Activated CD8-positive, alpha-beta memory T cell treated with anti-CD3 and anti-CD28 coated beads for 4 hours (primary cell): Measurements from ENCODE around the gene TMEM229B.

Source experiments
- DNase-seq, 2 donors: peaks; one replicate each; pipeline ENCODE4 v3.0.0-alpha.2; 2020; ENCODE audit warnings: low read depth in 2 of 2

TMEM229B gene

DNA sequence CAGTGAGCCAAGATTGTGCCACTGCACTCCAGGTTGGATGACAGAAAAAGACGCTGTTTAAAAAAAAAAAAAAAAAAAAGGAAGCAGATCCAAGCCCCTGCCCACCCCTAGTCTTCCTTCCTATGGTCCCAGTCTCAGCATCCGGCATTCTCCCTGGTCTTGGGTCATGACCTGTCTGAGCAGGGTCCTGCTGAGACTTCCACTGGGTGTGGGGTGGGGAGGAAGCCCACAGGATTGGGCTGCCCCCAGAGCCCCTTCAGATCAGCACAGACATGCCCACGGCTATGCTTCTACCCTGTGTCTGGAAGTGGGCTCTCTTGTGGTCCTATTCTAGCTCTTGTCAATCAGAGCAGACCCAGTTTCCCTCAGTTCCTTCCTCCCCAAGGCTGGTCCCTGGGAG, 64.0 kb downstream of the TMEM229B start:
- DNase-seq: no peak

DNA sequence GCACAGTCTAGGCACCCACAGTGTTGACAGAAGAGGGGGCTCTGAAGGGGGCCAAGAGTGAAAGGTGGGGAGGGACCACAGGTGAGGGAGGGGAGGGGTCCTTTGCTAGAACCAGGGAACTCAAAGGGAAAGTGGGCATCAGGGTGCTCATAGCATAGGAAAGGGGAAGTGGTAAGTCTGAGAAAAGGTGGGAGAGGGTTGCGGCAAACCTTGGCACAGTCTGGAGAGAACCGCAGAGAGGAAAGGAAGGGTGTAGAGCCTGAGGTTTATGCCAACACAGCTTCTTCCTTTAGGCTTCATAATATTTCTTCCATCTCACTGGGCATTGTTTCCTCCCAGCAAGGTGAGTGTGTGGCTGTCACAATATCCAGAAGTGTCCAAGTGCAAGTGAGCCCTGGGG, 65.1 kb downstream of the TMEM229B start:
- DNase-seq: no peak

DNA sequence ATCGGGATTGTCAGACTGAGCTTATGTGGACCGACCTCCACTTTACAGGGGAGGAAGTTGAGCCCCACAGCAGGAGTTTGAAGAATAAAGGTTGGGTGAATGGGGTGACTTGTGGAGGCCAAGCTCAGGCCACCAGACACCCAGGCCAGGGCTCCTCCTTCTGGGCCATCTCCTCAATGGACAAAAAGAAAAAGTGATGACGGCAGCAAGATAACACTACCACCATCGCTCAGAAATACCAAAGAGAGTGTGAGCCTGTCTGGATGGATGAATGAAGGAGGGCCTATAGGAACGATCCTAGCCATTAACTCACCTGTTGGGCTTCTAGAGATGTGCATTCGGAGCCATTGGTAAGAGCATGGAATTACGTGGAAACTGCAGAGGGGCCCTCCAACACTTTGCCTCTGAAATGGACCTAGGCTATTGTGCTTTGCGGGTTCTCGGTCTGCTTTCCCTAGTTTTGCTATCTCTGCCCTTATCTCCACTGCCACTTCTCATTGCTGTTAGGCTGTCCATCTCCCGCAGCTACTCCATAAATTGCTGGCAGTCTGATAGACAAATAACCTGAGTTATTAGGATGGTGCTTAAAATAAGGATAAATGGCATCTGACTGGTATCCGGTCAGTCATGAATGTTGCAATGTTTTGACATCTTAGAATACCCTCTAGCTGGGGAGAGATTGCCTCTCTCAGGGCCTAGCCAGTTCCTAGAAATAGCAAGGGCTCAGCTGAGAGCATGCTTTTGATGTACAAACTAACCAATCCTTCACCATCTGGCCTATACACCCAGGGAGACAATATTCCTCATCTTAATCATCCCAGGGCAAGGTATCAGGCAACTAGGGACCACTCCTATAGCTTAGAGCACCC, 66.9 kb downstream of the TMEM229B start:
- no peak for DNase-seq
